GM12872 (cell line): ENCODE measurements around the gene RAD51.

Source experiments
- CTCF ChIP-seq: IDR thresholded peaks from 3 replicates; pipeline ENCODE4 v1.5.1; 2011; ENCODE audit warnings: low read depth, mild to moderate bottlenecking, low read length, moderate library complexity; ENCODE audit not compliant: insufficient read depth

The RAD51 gene

GRCh38 chr15:40746916-40747418 is 52.0 kb downstream of the RAD51 start:
- TF ChIP-seq CTCF = no peak

GRCh38 chr15:40747685-40748631 is 53.0 kb downstream of the RAD51 start:
- no peak for TF ChIP-seq CTCF

GRCh38 chr15:40749151-40749630 is 54.2 kb downstream of the RAD51 start:
- TF ChIP-seq CTCF = no peak

- TF ChIP-seq CTCF = no peak
Measured at GRCh38 chr15:40750885-40751284, 55.9 kb downstream of the RAD51 start.

- no peak for TF ChIP-seq CTCF
Measured at GRCh38 chr15:40751745-40752144, 56.8 kb downstream of the RAD51 start.

- no peak for TF ChIP-seq CTCF
Measured at GRCh38 chr15:40754574-40754882, 59.6 kb downstream of the RAD51 start.

- TF ChIP-seq CTCF = no peak
Measured at GRCh38 chr15:40754883-40755811, 60.2 kb downstream of the RAD51 start, which contains the start of gene RMDN3. Gene RMDN3 (minus strand): TSS chr15:40755254. CDS start chr15:40754783, 471 bp downstream.
